HUES6 (cell line): ENCODE data around the gene COQ10A.

ENCODE experiments used
- H3K27ac ChIP-seq: 2 replicates; pipeline ENCODE4 v1.7.0; 2013; ENCODE audit warnings: low read depth, mild to moderate bottlenecking, low read length, inconsistent platforms
- H3K27me3 ChIP-seq: 2 replicates; pipeline ENCODE4 v1.6.1; 2013; ENCODE audit warnings: low read length; ENCODE audit not compliant: control insufficient read depth, insufficient read depth
- H3K36me3 ChIP-seq: 2 replicates; pipeline ENCODE4 v1.6.1; 2013; ENCODE audit warnings: low read length; ENCODE audit not compliant: control insufficient read depth, insufficient read depth
- H3K4me1 ChIP-seq: 2 replicates; pipeline ENCODE4 v1.6.1; 2013; ENCODE audit warnings: low read length; ENCODE audit not compliant: control insufficient read depth, insufficient read depth
- H3K4me3 ChIP-seq: 2 replicates; pipeline ENCODE4 v1.5.1; 2013; ENCODE audit warnings: low read depth, low read length
- H3K9ac ChIP-seq: one replicate; pipeline ENCODE4 v1.6.1; 2013; ENCODE audit warnings: mild to moderate bottlenecking, low read length
- H3K9me3 ChIP-seq: 2 replicates; pipeline ENCODE4 v1.6.1; 2013; ENCODE audit warnings: low read depth, low read length; ENCODE audit not compliant: control insufficient read depth, insufficient read depth

COQ10A gene

GRCh38 chr12:56317675-56318074 lies 50.9 kb downstream of the COQ10A start:
- H3K27ac ChIP-seq: no peak overlapping the region
- peaks cover 48% of the 10 kb centered on the region for H3K36me3 ChIP-seq
- H3K27me3 ChIP-seq: no peaks in the 10 kb centered on the region
- H3K4me1 ChIP-seq: no peaks in the 10 kb centered on the region
- H3K9ac ChIP-seq: no peak overlapping the region
- no peaks in the 10 kb centered on the region for H3K9me3 ChIP-seq
- no peak overlapping the region for H3K4me3 ChIP-seq
